OCI-LY3 (cell line): ENCODE measurements around the gene SLC12A8.

Experiments
- CTCF ChIP-seq: fragments of 200-600, 300-600 bp; sonication (generic); IDR thresholded peaks from 2 replicates; pipeline ENCODE4 v1.5.1; 2014; ENCODE audit warnings: antibody characterized with exemption, low read length, low read depth
- EZH2phosphoT487 ChIP-seq: fragments of 200-600 bp; shearing (Covaris generic); IDR thresholded peaks from 2 replicates; pipeline ENCODE4 v1.6.1; 2018; ENCODE audit warnings: antibody characterized with exemption, mixed run types, low read depth

GRCh38 chr3:125059488-125060245 lies 152.9 kb downstream of the SLC12A8 start:
- TF ChIP-seq CTCF (no peak), EZH2phosphoT487 (no peak)
